Caco-2 (cell line): ENCODE data around the gene LY6G6F. TPM values are rescaled to one million over a fixed set of nuclear protein-coding genes. Genes with fewer than 3 reads are reported as not detected.
A peak's percentile ranks its signal among the peaks of the same experiment; 100 is the strongest.

Source experiments
- BruUV-seq: library from RNA; stranded (reverse); fragments of 400-500 nt; replicated peaks from 2 replicates; lab custom pipeline; 2021; lab: Mats Ljungman, UMichigan
- CTCF ChIA-PET: fragments of 300-600 bp; sonication (Branson Sonifier 250); formaldehyde crosslinking; loops from one replicate; lab custom pipeline; 2022; ENCODE audit warnings: antibody characterized with exemption; lab: Charles Lee
- POLR2A ChIA-PET: fragments of 300-600 bp; sonication (Branson Sonifier 250); formaldehyde crosslinking; loops from one replicate; lab custom pipeline; 2022; ENCODE audit warnings: antibody characterized with exemption; lab: Charles Lee
- DNase-seq, 2 experiments: peaks; one replicate each; pipeline versions ENCODE4 v3.0.0 to v3.0.0-alpha.2; 2020 to 2022
- H3K27me3 ChIP-seq: replicated peaks from 2 replicates; pipeline ENCODE4 v1.6.0; 2011; ENCODE audit warnings: low read length; ENCODE audit not compliant: control insufficient read depth, insufficient read depth
- H3K36me3 ChIP-seq: 2 replicates; pipeline ENCODE4 v1.5.1; 2011; ENCODE audit warnings: low read length; ENCODE audit not compliant: control insufficient read depth, insufficient read depth
- H3K4me1 ChIP-seq: fragments of 250-450 bp; sonication (Bioruptor Pico); 2 replicates; pipeline ENCODE4 v1.5.1; 2020; ENCODE audit warnings: mild to moderate bottlenecking
- H3K4me3 ChIP-seq: 2 replicates; pipeline ENCODE4 v1.5.1; 2011; ENCODE audit warnings: low read depth, mild to moderate bottlenecking, control low read depth, low read length
- H3K9me3 ChIP-seq: fragments of 250-450 bp; sonication (Bioruptor Pico); 2 replicates; pipeline ENCODE4 v1.5.1; 2020; ENCODE audit warnings: mild to moderate bottlenecking, moderate library complexity
- H3K27ac Mint-ChIP-seq: one replicate; pipeline ENCODE4 v1.8.0; 2022; ENCODE audit warnings: mixed read lengths; ENCODE audit not compliant: unreplicated experiment
- H3K27me3 Mint-ChIP-seq: one replicate; pipeline ENCODE4 v1.8.0; 2022; ENCODE audit warnings: mixed read lengths; ENCODE audit not compliant: insufficient read depth, unreplicated experiment
- H3K36me3 Mint-ChIP-seq: one replicate; pipeline ENCODE4 v1.8.0; 2022; ENCODE audit warnings: mild to moderate bottlenecking, mixed read lengths; ENCODE audit not compliant: insufficient read depth, unreplicated experiment
- H3K4me1 Mint-ChIP-seq: one replicate; pipeline ENCODE4 v1.8.0; 2022; ENCODE audit warnings: low read depth, mixed read lengths; ENCODE audit not compliant: unreplicated experiment
- H3K4me3 Mint-ChIP-seq: one replicate; pipeline ENCODE4 v1.8.0; 2022; ENCODE audit warnings: mild to moderate bottlenecking, moderate library complexity, mixed read lengths; ENCODE audit not compliant: unreplicated experiment
- H3K9me3 Mint-ChIP-seq: one replicate; pipeline ENCODE4 v1.8.0; 2022; ENCODE audit warnings: mixed read lengths; ENCODE audit not compliant: unreplicated experiment
- CTCF ChIP-seq, 2 experiments: fragments of 200-600 bp in 1 of 2; IDR thresholded peaks; 1 replicate in 1 of 2; 2 replicates in 1 of 2; pipeline versions ENCODE4 v1.5.1 to v1.8.0; 2011 to 2022; ENCODE audit warnings: antibody characterized with exemption in 1 of 2, control low read depth in 1 of 2, inconsistent platforms in 1 of 2, low read depth in 1 of 2, low read length in 1 of 2, mild to moderate bottlenecking in 1 of 2, moderate library complexity in 1 of 2; ENCODE audit not compliant: insufficient read depth in 1 of 2, severe bottlenecking in 1 of 2, unreplicated experiment in 1 of 2
- intact Hi-C: fragments of 100-400 bp; cut with micrococcal nuclease; formaldehyde crosslinking; loops from one replicate; pipeline ENCODE4 v1.10.0; 2022; ENCODE audit not compliant: unreplicated experiment
- total RNA-seq: library from RNA; stranded (reverse); gene quantifications from 2 replicates; pipeline ENCODE4 v1.2.3, GENCODE V29; 2022

LY6G6F gene
- total RNA-seq, 1 experiment from 2014 or later = not detected

GRCh38 chr6:31740397-31741223 is 33.9 kb downstream of the LY6G6F start:
- Mint-ChIP-seq H3K27ac (peak overlapping the region; percentile 98), H3K27me3 (no peaks in the 10 kb centered on the region), H3K36me3 (peaks cover 51% of the 10 kb centered on the region), H3K4me3 (peak overlapping the region; percentile 95), H3K9me3 (no peaks in the 10 kb centered on the region), H3K4me1 (peaks cover 22% of the 10 kb centered on the region)
- Histone ChIP-seq H3K27me3 (no peaks in the 10 kb centered on the region), H3K4me1 (peaks cover 23% of the 10 kb centered on the region), H3K4me3 (peak overlapping the region; percentile 69), H3K36me3 (no peaks in the 10 kb centered on the region), H3K9me3 (no peaks in the 10 kb centered on the region)
- BruUV-seq = TSS peak; percentile 32
- CTCF ChIA-PET = interaction anchor here (0.6 to 3.8 kb wide), 8 partner anchors 11 to 158 kb away, joined by 3 to 32 read pairs (median 4); partner anchors contain the start of genes DDAH2 and LSM2
- TF ChIP-seq CTCF (IDR thresholded peaks at IDR 0.05; ENCODE audit: insufficient read depth in 1 of 2, low read depth in 1 of 2, low read length in 1 of 2, severe bottlenecking in 1 of 2, unreplicated experiment in 1 of 2) = no peak
- DNase-seq = no peak
- intact Hi-C loops = no loop called here
- POLR2A ChIA-PET = interaction anchor here (0.6 to 3.6 kb wide), 16 partner anchors 11 to 135 kb away, joined by 3 to 32 read pairs (median 3); partner anchors contain the start of genes C6orf47, DDAH2, GPANK1 and HSPA1A

GRCh38 chr6:31741815-31742214 is 35.1 kb downstream of the LY6G6F start:
- intact Hi-C loops = no loop called here
- Histone ChIP-seq H3K27me3 (no peaks in the 10 kb centered on the region), H3K4me1 (peaks cover 22% of the 10 kb centered on the region), H3K4me3 (no peak overlapping the region), H3K9me3 (no peaks in the 10 kb centered on the region), H3K36me3 (no peaks in the 10 kb centered on the region)
- no peaks in the 10 kb centered on the region for H3K9me3 Mint-ChIP-seq
- H3K36me3 Mint-ChIP-seq = peaks cover 53% of the 10 kb centered on the region
- peaks cover 22% of the 10 kb centered on the region for H3K4me1 Mint-ChIP-seq
- ChIA-PET POLR2A (interaction anchor here (0.7 kb wide), 1 partner anchor 327 kb away, joined by 9 read pairs; no protein-coding TSS in a partner anchor), CTCF (interaction anchor here (0.7 kb wide), 1 partner anchor 31 kb away, joined by 3 read pairs; no protein-coding TSS in a partner anchor)
- no peak for DNase-seq
- H3K27ac Mint-ChIP-seq = no peak overlapping the region
- H3K27me3 Mint-ChIP-seq = no peaks in the 10 kb centered on the region
- peak overlapping the region; percentile 95 for H3K4me3 Mint-ChIP-seq
- TF ChIP-seq CTCF (IDR thresholded peaks at IDR 0.05; ENCODE audit: insufficient read depth in 1 of 2, low read depth in 1 of 2, low read length in 1 of 2, severe bottlenecking in 1 of 2, unreplicated experiment in 1 of 2) = no peak
- no TSS peak for BruUV-seq

GRCh38 chr6:31742894-31743293 is 36.2 kb downstream of the LY6G6F start:
- TF ChIP-seq CTCF (IDR thresholded peaks at IDR 0.05; ENCODE audit: insufficient read depth in 1 of 2, low read depth in 1 of 2, low read length in 1 of 2, severe bottlenecking in 1 of 2, unreplicated experiment in 1 of 2) = no peak
- no peak overlapping the region for H3K4me3 Mint-ChIP-seq
- Histone ChIP-seq H3K4me3 (no peak overlapping the region), H3K4me1 (peaks cover 23% of the 10 kb centered on the region), H3K27me3 (no peaks in the 10 kb centered on the region), H3K9me3 (no peaks in the 10 kb centered on the region), H3K36me3 (peaks cover 3% of the 10 kb centered on the region; the same call in 1 of the 2 replicates)
- peaks cover 21% of the 10 kb centered on the region for H3K4me1 Mint-ChIP-seq
- intact Hi-C loops = no loop called here
- no peak for DNase-seq
- no peaks in the 10 kb centered on the region for H3K9me3 Mint-ChIP-seq
- H3K27ac Mint-ChIP-seq = no peak overlapping the region
- no peaks in the 10 kb centered on the region for H3K27me3 Mint-ChIP-seq
- BruUV-seq = no TSS peak
- peaks cover 50% of the 10 kb centered on the region for H3K36me3 Mint-ChIP-seq
- ChIA-PET CTCF (no interaction called here), POLR2A (no interaction called here)
